Muscle of leg (tissue), 11 donors: Measurements from ENCODE around the gene TSPO2. TPM values are rescaled to one million over a fixed set of nuclear protein-coding genes. Genes with fewer than 3 reads are reported as not detected.

Source experiments
- DNase-seq: peaks from one replicate; pipeline ENCODE4 v3.0.0; 2013
- H3K27ac ChIP-seq: one replicate; pipeline ENCODE4 v1.5.1; 2013; ENCODE audit warnings: mild to moderate bottlenecking, low read length, control low read depth
- H3K27me3 ChIP-seq: one replicate; pipeline ENCODE4 v1.6.1; 2013; ENCODE audit warnings: low read length; ENCODE audit not compliant: control insufficient read depth, insufficient read depth
- H3K36me3 ChIP-seq: one replicate; pipeline ENCODE4 v1.6.1; 2013; ENCODE audit warnings: low read length; ENCODE audit not compliant: control insufficient read depth, insufficient read depth
- H3K4me1 ChIP-seq: one replicate; pipeline ENCODE4 v1.6.1; 2013; ENCODE audit warnings: low read length; ENCODE audit not compliant: control insufficient read depth, insufficient read depth
- H3K4me3 ChIP-seq: one replicate; pipeline ENCODE4 v1.5.1; 2013; ENCODE audit warnings: low read length, control low read depth
- H3K9me3 ChIP-seq: replicated peaks from 2 replicates; pipeline ENCODE4 v1.6.1; 2013; ENCODE audit warnings: low read depth, low read length; ENCODE audit not compliant: control insufficient read depth
- WGBS: methylation state at CpG from one replicate; pipeline ENCODE4 v1.1.5; 2013; ENCODE audit warnings: missing lambda C conversion rate; ENCODE audit not compliant: insufficient coverage; 5-methylcytosine and 5-hydroxymethylcytosine counted together
- polyA plus RNA-seq, 8 donors: library from polyadenylated mRNA; unstranded; fragments of 120-200 nt; gene quantifications; one replicate each; pipeline versions ENCODE4 v1.2.1 to v1.2.3, GENCODE V29; 2013; ENCODE audit warnings: inconsistent platforms in 1 of 8, low replicate concordance in 1 of 8; ENCODE audit not compliant: insufficient read length in 8 of 8, insufficient read depth in 1 of 8
- total RNA-seq: library from RNA; stranded (reverse); fragments of 120-200 nt; gene quantifications from one replicate; pipeline ENCODE4 v1.2.4, GENCODE V29; 2013

Gene TSPO2
- total and polyA plus RNA-seq, 9 donors = 0.22 to 1.8 (median 0.85) TPM

GRCh38 chr6:41038205-41038604 lies 4.1 kb upstream of the TSPO2 start:
- Histone ChIP-seq H3K27me3 (no peaks in the 10 kb centered on the region), H3K4me3 (no peak overlapping the region), H3K27ac (no peak overlapping the region), H3K36me3 (no peaks in the 10 kb centered on the region), H3K4me1 (peaks cover 20% of the 10 kb centered on the region), H3K9me3 (no peaks in the 10 kb centered on the region)
- WGBS = 90% methylated on average over 2 of the region's 3 CpGs
- no peak for DNase-seq

GRCh38 chr6:41039060-41039998 lies 2.9 kb upstream of the TSPO2 start, which contains the start of gene UNC5CL:
Gene UNC5CL, minus strand, starts transcription at chr6:41039221. Its CDS starts 4,147 bp downstream, at chr6:41035074.
- H3K36me3 ChIP-seq = no peaks in the 10 kb centered on the region
- H3K27me3 ChIP-seq = no peaks in the 10 kb centered on the region
- H3K4me1 ChIP-seq = peaks cover 27% of the 10 kb centered on the region
- no peak within 1 kb of the TSS for H3K27ac ChIP-seq
- DNase-seq = no peak
- H3K9me3 ChIP-seq = no peaks in the 10 kb centered on the region
- 55% methylated on average over 7 of the region's 10 CpGs for WGBS
- H3K4me3 ChIP-seq = no peak within 1 kb of the TSS

DNA sequence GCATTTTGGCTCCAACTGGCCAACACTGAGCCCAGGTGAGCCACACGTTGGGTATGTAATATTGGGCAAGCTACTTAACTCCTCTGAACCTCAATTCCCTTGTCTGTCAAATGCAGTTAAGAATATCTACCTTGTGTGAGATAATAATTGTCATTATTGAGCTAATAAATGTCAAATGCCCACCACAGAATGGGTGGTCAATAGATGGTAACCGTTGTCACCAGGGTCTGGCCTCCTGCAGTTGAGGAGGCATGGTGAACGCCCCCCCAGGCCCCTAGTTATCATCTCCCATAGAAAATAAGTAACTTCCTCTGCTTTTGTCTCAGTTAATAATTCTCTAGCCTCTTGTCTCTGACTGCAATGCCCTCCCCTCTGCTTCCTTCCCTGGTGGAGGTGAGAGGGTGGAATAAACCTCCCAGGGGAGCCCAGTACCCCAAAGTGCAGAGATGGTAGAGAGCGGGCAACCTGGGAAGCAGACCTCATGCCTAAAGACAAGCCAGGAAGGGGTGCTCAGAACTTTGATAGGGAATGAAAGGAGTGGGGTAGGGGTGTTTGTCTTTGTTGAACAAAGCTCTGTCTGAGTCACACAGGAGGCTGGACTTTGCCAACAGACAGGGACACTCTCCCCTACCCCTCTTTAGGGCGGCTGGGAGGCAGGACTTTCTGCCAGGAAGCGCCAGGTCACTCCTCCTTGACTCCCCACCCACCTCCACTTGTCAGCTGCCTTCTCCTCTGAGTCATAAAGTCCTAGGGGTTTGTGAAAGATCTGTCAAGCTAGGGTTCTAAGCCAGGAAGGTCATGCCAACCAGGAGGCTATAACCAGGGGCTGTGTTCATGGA lies 1.9 kb upstream of the TSPO2 start:
- Histone ChIP-seq H3K4me1 (peaks cover 30% of the 10 kb centered on the region), H3K27ac (no peak overlapping the region), H3K27me3 (no peaks in the 10 kb centered on the region), H3K36me3 (no peaks in the 10 kb centered on the region), H3K4me3 (no peak overlapping the region), H3K9me3 (no peaks in the 10 kb centered on the region)
- no peak for DNase-seq
- 76% methylated on average over 2 of the region's 6 CpGs for WGBS

GRCh38 chr6:41040940-41041536 lies 1.2 kb upstream of the TSPO2 start:
- Histone ChIP-seq H3K27ac (no peak overlapping the region), H3K4me3 (no peak overlapping the region), H3K4me1 (peaks cover 38% of the 10 kb centered on the region), H3K36me3 (no peaks in the 10 kb centered on the region), H3K27me3 (no peaks in the 10 kb centered on the region), H3K9me3 (no peaks in the 10 kb centered on the region)
- no peak for DNase-seq
- no CpG with 5 or more reads among the region's 1 CpG for WGBS

DNA sequence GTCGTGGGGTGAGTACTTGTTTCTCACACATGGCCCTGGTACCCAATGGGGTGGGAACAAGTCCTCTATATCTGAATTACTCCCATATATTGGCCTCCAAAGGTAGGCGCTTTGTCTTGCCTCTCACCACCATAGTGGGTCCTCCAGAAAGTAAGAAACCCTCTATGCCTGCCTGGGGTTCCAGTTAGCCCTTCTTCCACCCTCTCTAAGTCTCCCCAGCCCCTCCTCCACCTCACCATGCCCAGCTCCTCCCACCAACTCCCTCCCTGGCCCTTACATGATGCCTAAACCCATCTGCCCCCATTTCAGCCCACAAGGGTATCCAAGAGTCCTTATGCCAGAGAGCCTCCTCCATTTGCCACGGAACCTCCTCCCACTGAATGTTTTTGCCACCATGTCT lies 884 bp downstream of the TSPO2 start:
- no peaks in the 10 kb centered on the region for H3K27me3 ChIP-seq
- 77% methylated on average over 2 of the region's 3 CpGs for WGBS

DNA sequence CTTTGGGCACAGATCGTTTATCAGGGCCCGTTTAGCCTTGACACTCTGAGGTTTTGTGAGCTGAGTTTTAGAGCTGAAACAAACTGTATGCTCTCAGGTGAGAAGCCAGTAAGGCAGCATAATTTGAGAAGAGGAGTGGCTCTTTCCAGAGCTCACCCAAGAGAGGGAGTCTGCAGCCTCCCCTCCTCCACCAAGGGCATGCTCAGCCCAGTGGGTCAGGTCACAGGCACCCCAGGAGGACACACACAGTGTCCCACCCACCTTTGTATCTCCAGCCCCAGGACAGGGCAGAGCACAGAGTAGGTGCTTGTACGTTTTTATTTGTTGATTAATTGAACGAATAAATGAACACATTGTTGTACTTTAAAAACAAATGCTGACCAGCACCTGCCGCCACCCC lies 3.4 kb downstream of the TSPO2 start:
- no peak overlapping the region for H3K4me3 ChIP-seq
- peaks cover 61% of the 10 kb centered on the region for H3K4me1 ChIP-seq
- WGBS = 35% methylated on average over 2 of the region's 5 CpGs
- no peaks in the 10 kb centered on the region for H3K27me3 ChIP-seq
- H3K27ac ChIP-seq = no peak overlapping the region
- DNase-seq = no peak
- no peaks in the 10 kb centered on the region for H3K36me3 ChIP-seq
- no peaks in the 10 kb centered on the region for H3K9me3 ChIP-seq

More for the DNA sequence above, 884 bp downstream of the TSPO2 start:
- Histone ChIP-seq H3K36me3 (no peaks in the 10 kb centered on the region), H3K27ac (no peak overlapping the region), H3K4me3 (no peak overlapping the region), H3K4me1 (peaks cover 50% of the 10 kb centered on the region), H3K9me3 (no peaks in the 10 kb centered on the region)
- DNase-seq = no peak

- no CpG with 5 or more reads among the region's 1 CpG for WGBS
- Histone ChIP-seq H3K4me1 (peaks cover 64% of the 10 kb centered on the region), H3K4me3 (no peak overlapping the region), H3K36me3 (no peaks in the 10 kb centered on the region), H3K9me3 (no peaks in the 10 kb centered on the region), H3K27ac (no peak overlapping the region), H3K27me3 (no peaks in the 10 kb centered on the region)
- DNase-seq = no peak
Observed at GRCh38 chr6:41046084-41046483, 3.8 kb downstream of the TSPO2 start.

DNA sequence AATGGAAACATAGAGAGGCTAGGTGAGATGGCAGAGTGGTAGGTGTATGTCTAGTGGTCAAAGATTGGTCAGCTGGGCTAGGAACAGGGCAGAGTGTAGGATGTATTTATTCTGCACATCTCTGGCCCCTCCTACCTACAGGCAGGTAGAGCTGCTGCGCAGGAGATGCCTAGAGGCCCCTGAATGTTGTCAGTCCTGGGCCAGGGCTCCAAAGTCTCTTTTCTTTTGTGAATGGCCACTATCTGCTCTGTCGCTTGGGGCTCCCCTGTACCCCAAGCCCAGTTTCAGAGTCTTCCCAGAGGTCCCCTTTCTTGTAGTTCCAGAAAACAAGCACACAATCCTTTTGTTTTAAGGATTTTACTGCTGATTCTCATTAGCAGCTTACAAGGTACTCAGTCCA lies 5.0 kb downstream of the TSPO2 start:
- Histone ChIP-seq H3K27ac (peak overlapping the region; percentile 92), H3K4me1 (peaks cover 74% of the 10 kb centered on the region)
- WGBS = 92% methylated on average over 2 of the region's 2 CpGs

DNA sequence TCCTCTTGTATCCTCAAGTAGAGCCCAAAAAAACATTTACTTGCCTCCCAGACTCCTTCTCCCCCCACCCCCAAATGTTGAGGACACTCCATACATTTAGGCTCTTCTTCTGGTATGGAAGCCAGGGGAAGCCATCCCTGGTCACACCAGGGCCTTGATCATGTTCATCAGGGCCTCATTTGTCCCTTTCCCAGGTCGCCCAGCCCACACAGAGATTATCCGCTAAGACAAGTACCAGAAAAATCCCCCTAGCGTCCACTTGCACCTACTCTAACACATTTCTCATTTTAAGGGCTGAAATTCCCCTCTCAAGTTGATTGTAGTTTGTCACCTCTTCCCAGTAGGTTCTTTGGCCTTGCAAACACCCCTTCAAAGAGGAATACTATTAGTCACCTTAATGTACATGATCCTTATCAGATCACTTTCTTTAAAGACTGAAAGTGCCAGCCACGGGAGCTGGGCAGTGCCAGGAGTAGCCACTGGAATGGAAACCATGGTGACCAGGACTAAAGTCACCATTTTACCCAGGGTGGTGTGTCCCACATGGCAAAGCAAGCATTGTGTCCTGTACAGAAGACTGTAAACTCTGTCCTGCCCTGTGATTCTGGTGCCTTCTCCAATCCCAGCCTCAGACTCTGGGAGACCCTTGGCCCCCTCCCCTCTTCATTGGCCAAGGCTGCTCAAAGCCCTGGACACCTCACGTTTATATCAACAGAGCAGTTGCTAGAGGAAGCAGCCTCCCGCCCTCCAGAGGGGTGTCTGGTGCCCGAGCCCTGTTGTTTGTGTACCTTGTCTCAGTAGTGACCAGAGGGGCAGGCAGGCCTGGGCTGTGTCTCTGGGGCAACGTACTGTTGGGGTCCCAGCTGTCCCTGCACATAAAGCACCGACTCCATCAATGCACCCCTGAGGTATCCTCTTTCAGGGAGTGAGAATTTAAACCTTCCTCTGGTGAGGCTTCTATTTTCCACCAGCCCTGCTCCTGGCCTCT lies 5.8 kb downstream of the TSPO2 start:
- H3K36me3 ChIP-seq = peaks cover 4% of the 10 kb centered on the region
- H3K27ac ChIP-seq = peak overlapping the region; percentile 92
- peak; percentile 79 for DNase-seq
- no peaks in the 10 kb centered on the region for H3K27me3 ChIP-seq
- H3K4me1 ChIP-seq = peaks cover 82% of the 10 kb centered on the region
- 63% methylated on average over 7 of the region's 9 CpGs for WGBS
- no peaks in the 10 kb centered on the region for H3K9me3 ChIP-seq
- H3K4me3 ChIP-seq = no peak overlapping the region

More for the DNA sequence above, 5.0 kb downstream of the TSPO2 start:
- H3K36me3 ChIP-seq = peaks cover 4% of the 10 kb centered on the region
- H3K27me3 ChIP-seq = no peaks in the 10 kb centered on the region
- H3K9me3 ChIP-seq = no peaks in the 10 kb centered on the region
- DNase-seq = no peak
- no peak overlapping the region for H3K4me3 ChIP-seq
